GM12878 (cell line): ENCODE results near the gene FTO. TPM values are rescaled to one million over a fixed set of nuclear protein-coding genes. Genes with fewer than 3 reads are reported as not detected.

ENCODE experiments used
- ATF2 ChIP-seq: IDR thresholded peaks from 2 replicates; pipeline ENCODE4 v1.6.1; 2012; ENCODE audit warnings: low read length, inconsistent platforms
- BHLHE40 ChIP-seq, 2 experiments: fragments of 450-650 bp in 1 of 2; IDR thresholded peaks; 2 replicates each; pipeline ENCODE4 v1.6.1; 2011 to 2017; ENCODE audit warnings: low read depth in 2 of 2, borderline replicate concordance in 1 of 2, improper control_type of control experiment in 1 of 2, low read length in 1 of 2, mild to moderate bottlenecking in 1 of 2
- E4F1 ChIP-seq: fragments of 450-650 bp; IDR thresholded peaks from 2 replicates; pipeline ENCODE4 v1.6.1; 2018; ENCODE audit warnings: borderline replicate concordance, mild to moderate bottlenecking; ENCODE audit not compliant: partially characterized antibody
- EP300 ChIP-seq, 2 experiments: fragments of 150-350 bp in 1 of 2; IDR thresholded peaks; 2 replicates each; pipeline ENCODE4 v1.6.1; 2011 to 2012; ENCODE audit warnings: low read depth in 2 of 2, low read length in 2 of 2, borderline replicate concordance in 1 of 2, improper control_type of control experiment in 1 of 2, inconsistent platforms in 1 of 2; ENCODE audit not compliant: control insufficient read depth in 1 of 2
- HCFC1 ChIP-seq: fragments of 150-350 bp; IDR thresholded peaks from 2 replicates; pipeline ENCODE4 v1.6.1; 2014; ENCODE audit warnings: low read length
- HDGF ChIP-seq: fragments of 450-650 bp; IDR thresholded peaks from 2 replicates; pipeline ENCODE4 v1.6.1; 2016; ENCODE audit warnings: antibody characterized with exemption
- IRF3 ChIP-seq: fragments of 450-650 bp; IDR thresholded peaks from 2 replicates; pipeline ENCODE4 v1.6.1; 2014; ENCODE audit warnings: mild to moderate bottlenecking
- MTA2 ChIP-seq: fragments of 450-650 bp; IDR thresholded peaks from 2 replicates; pipeline ENCODE4 v1.6.1; 2016; ENCODE audit warnings: low read depth, mild to moderate bottlenecking, moderate library complexity
- NKRF ChIP-seq: fragments of 450-650 bp; conservative IDR thresholded peaks from 2 replicates; pipeline ENCODE4 v1.6.1; 2017; ENCODE audit warnings: mild to moderate bottlenecking, moderate library complexity
- PAX8 ChIP-seq: fragments of 450-650 bp; IDR thresholded peaks from 2 replicates; pipeline ENCODE4 v1.6.1; 2017; ENCODE audit warnings: mild to moderate bottlenecking, moderate library complexity
- RCOR1 ChIP-seq: conservative IDR thresholded peaks from 2 replicates; pipeline ENCODE4 v1.6.1; 2012; ENCODE audit warnings: low read depth, low read length, improper control_type of control experiment
- STAT1 ChIP-seq: fragments of 450-650 bp; conservative IDR thresholded peaks from 2 replicates; pipeline ENCODE4 v1.6.1; 2014; ENCODE audit warnings: antibody characterized with exemption, mild to moderate bottlenecking
- ZNF24 ChIP-seq: fragments of 450-650 bp; IDR thresholded peaks from 2 replicates; pipeline ENCODE4 v1.6.1; 2017; ENCODE audit warnings: antibody characterized with exemption, mild to moderate bottlenecking
- polyA plus RNA-seq, 11 experiments: library from polyadenylated mRNA; depleted of rRNA in 4 of 11; unstranded in 6 of 11; stranded (reverse) in 5 of 11; fragments of >200 nt; fragmentation: Nextera tagmentation in 4 of 11; fragmentation: Illumina TruSeq in 1 of 11; extraction: Ambion mirVana in 4 of 11; extraction: Trizol in 1 of 11; gene quantifications; 1 replicate in 1 of 11; 2 replicates in 10 of 11; pipeline versions ENCODE4 v1.2.1 to v1.2.3, GENCODE V29; 2011 to 2016; ENCODE audit warnings: inconsistent platforms in 2 of 11, missing spikeins in 2 of 11, low read depth in 1 of 11
- total RNA-seq, 4 experiments: library from RNA; depleted of rRNA in 3 of 4; stranded (reverse); fragments of >200 nt in 3 of 4; fragmentation: Illumina TruSeq in 1 of 4; extraction: Trizol in 1 of 4; gene quantifications; 2 replicates each; pipeline versions ENCODE4 v1.2.1 to v1.2.3, GENCODE V29; 2013 to 2021

FTO gene
- total and polyA plus RNA-seq, 10 of the 15 experiments (the other 5 are each of a cell fraction or from before 2014, with no cell fraction given) = 20.1 to 55.0 (median 47.0) TPM

GRCh38 chr16:53912155-53912554, 208.2 kb downstream of the FTO start (continued):
- no peak for TF ChIP-seq PAX8
- no peak for TF ChIP-seq IRF3
- TF ChIP-seq E4F1 = no peak
- TF ChIP-seq MTA2 = peak; percentile 88; the same call in 1 of the 2 replicates
- no peak for TF ChIP-seq ZNF24
- 0 out of 4 replicates have a peak, but pooled peaks of 1 of the 2 experiments have one; percentile 28 for TF ChIP-seq BHLHE40 (IDR thresholded peaks at IDR 0.05; ENCODE audit: borderline replicate concordance in 1 of 2, low read depth in 2 of 2, low read length in 1 of 2)
- TF ChIP-seq EP300 (IDR thresholded peaks at IDR 0.05; ENCODE audit: borderline replicate concordance in 1 of 2, control insufficient read depth in 1 of 2, low read depth in 2 of 2, low read length in 2 of 2) = peak; percentile 25 to 43; a peak in 2 of 4 replicates
- no peak for TF ChIP-seq HCFC1
- no peak for TF ChIP-seq RCOR1
- TF ChIP-seq HDGF = no peak
- no peak for TF ChIP-seq STAT1
- TF ChIP-seq ATF2 = no peak
- no peak for TF ChIP-seq NKRF
